Neural cell (in vitro differentiated cells): Measurements from ENCODE around the gene CTH. TPM values are rescaled to one million over a fixed set of nuclear protein-coding genes. Genes with fewer than 3 reads are reported as not detected.

Experiments used
- H2AFZ ChIP-seq: fragments of 200-600, 300-800 bp; sonication (generic), shearing (Covaris generic); 2 replicates; pipeline ENCODE4 v1.6.0; 2014; ENCODE audit warnings: low read depth, mild to moderate bottlenecking, antibody characterized with exemption, low read length, moderate library complexity
- H3F3A ChIP-seq: fragments of 200-600 bp; shearing (Covaris generic); 2 replicates; pipeline ENCODE4 v1.6.1; 2016; ENCODE audit warnings: mild to moderate bottlenecking, moderate library complexity, mixed read lengths, antibody characterized with exemption, low read length; ENCODE audit not compliant: insufficient read depth, poor library complexity, severe bottlenecking
- H3K27ac ChIP-seq: fragments of 200-600, 300-800 bp; sonication (generic), shearing (Covaris generic); 2 replicates; pipeline ENCODE4 v1.5.1; 2014; ENCODE audit warnings: mild to moderate bottlenecking, low read length, moderate library complexity
- H3K27me3 ChIP-seq: fragments of 300-800, 200-600 bp; sonication (generic), shearing (Covaris generic); 2 replicates; pipeline ENCODE4 v1.6.0; 2014; ENCODE audit warnings: mild to moderate bottlenecking, low read depth, low read length, moderate library complexity; ENCODE audit not compliant: insufficient read depth
- H3K36me3 ChIP-seq: fragments of 300-800, 200-600 bp; sonication (generic), shearing (Covaris generic); 2 replicates; pipeline ENCODE4 v1.5.1; 2014; ENCODE audit warnings: mild to moderate bottlenecking, antibody characterized with exemption, low read length, moderate library complexity; ENCODE audit not compliant: insufficient read depth
- H3K4me2 ChIP-seq: fragments of 300-800, 200-600 bp; sonication (generic), shearing (Covaris generic); 2 replicates; pipeline ENCODE4 v1.6.0; 2014; ENCODE audit warnings: mild to moderate bottlenecking, low read length
- H3K4me3 ChIP-seq: fragments of 300-800, 200-600 bp; sonication (generic), shearing (Covaris generic); 2 replicates; pipeline ENCODE4 v1.5.1; 2014; ENCODE audit warnings: mild to moderate bottlenecking, low read length, moderate library complexity
- H3K79me2 ChIP-seq: fragments of 200-600 bp; shearing (Covaris generic); replicated peaks from 2 replicates; pipeline ENCODE4 v1.6.0; 2014; ENCODE audit warnings: mild to moderate bottlenecking, low read length, moderate library complexity; ENCODE audit not compliant: insufficient read depth
- H3K9ac ChIP-seq: fragments of 300-800, 200-600 bp; sonication (generic), shearing (Covaris generic); 2 replicates; pipeline ENCODE4 v1.6.1; 2016; ENCODE audit warnings: mild to moderate bottlenecking, low read length, mixed read lengths
- H3K9me2 ChIP-seq: fragments of 200-600 bp; shearing (Covaris generic); 2 replicates; pipeline ENCODE4 v1.6.1; 2016; ENCODE audit warnings: mild to moderate bottlenecking, low read length, mixed read lengths; ENCODE audit not compliant: insufficient read depth
- H3K9me3 ChIP-seq: fragments of 200-600, 300-800 bp; sonication (generic), shearing (Covaris generic); 2 replicates; pipeline ENCODE4 v1.6.1; 2016; ENCODE audit warnings: mild to moderate bottlenecking, mixed run types, low read length, moderate library complexity, mixed read lengths
- H4K20me1 ChIP-seq: fragments of 200-600 bp; shearing (Covaris generic); 2 replicates; pipeline ENCODE4 v1.6.1; 2016; ENCODE audit warnings: mild to moderate bottlenecking, mixed run types; ENCODE audit not compliant: insufficient read depth
- CTCF ChIP-seq: fragments of 450-650 bp; IDR thresholded peaks from 2 replicates; pipeline ENCODE4 v1.5.1; 2014; ENCODE audit warnings: antibody characterized with exemption, mild to moderate bottlenecking, moderate library complexity; ENCODE audit not compliant: poor library complexity, severe bottlenecking
- EP300 ChIP-seq: fragments of 450-650 bp; conservative IDR thresholded peaks from 2 replicates; pipeline ENCODE4 v1.6.1; 2014; ENCODE audit warnings: antibody characterized with exemption, mild to moderate bottlenecking, moderate library complexity; ENCODE audit not compliant: poor library complexity, severe bottlenecking
- EZH2 ChIP-seq: fragments of 200-600, 300-800 bp; shearing (Covaris generic), sonication (generic); IDR thresholded peaks from 2 replicates; pipeline ENCODE4 v1.6.1; 2014; ENCODE audit warnings: antibody characterized with exemption, low read length, borderline replicate concordance, mild to moderate bottlenecking; ENCODE audit not compliant: insufficient read depth, poor library complexity, severe bottlenecking
- MXI1 ChIP-seq: fragments of 450-650 bp; conservative IDR thresholded peaks from 2 replicates; pipeline ENCODE4 v1.6.1; 2014; ENCODE audit warnings: antibody characterized with exemption, mild to moderate bottlenecking; ENCODE audit not compliant: poor library complexity, severe bottlenecking
- POLR2AphosphoS5 ChIP-seq: IDR thresholded peaks from 2 replicates; pipeline ENCODE4 v1.6.1; 2012
- RAD21 ChIP-seq: fragments of 450-650 bp; conservative IDR thresholded peaks from 2 replicates; pipeline ENCODE4 v1.6.1; 2014; ENCODE audit warnings: antibody characterized with exemption, mild to moderate bottlenecking, moderate library complexity
- REST ChIP-seq: IDR thresholded peaks from 2 replicates; pipeline ENCODE4 v1.6.1; 2012; ENCODE audit warnings: borderline replicate concordance
- SMC3 ChIP-seq: fragments of 450-650 bp; conservative IDR thresholded peaks from 2 replicates; pipeline ENCODE4 v1.6.1; 2014; ENCODE audit warnings: antibody characterized with exemption, mild to moderate bottlenecking, moderate library complexity; ENCODE audit not compliant: poor library complexity
- TAF1 ChIP-seq: IDR thresholded peaks from 2 replicates; pipeline ENCODE4 v1.6.1; 2012; ENCODE audit warnings: low read depth
- polyA plus RNA-seq: library from polyadenylated mRNA; depleted of rRNA; stranded (reverse); fragments of >200 nt; gene quantifications from 2 replicates; pipeline ENCODE4 v1.2.3, GENCODE V29; 2014

Gene CTH
- polyA plus RNA-seq, 1 donor from 2014 or later, result 10.0 TPM

- Histone ChIP-seq H3K79me2 (no peaks in the 10 kb centered on the region), H3K4me2 (no peak overlapping the region), H3K27ac (no peak overlapping the region), H3F3A (no peaks in the 10 kb centered on the region), H2AFZ (no peak overlapping the region), H3K9me3 (no peaks in the 10 kb centered on the region), H3K9ac (no peak overlapping the region), H3K36me3 (no peaks in the 10 kb centered on the region), H3K4me3 (no peak overlapping the region), H4K20me1 (no peaks in the 10 kb centered on the region), H3K9me2 (no peaks in the 10 kb centered on the region), H3K27me3 (no peaks in the 10 kb centered on the region)
- no peak for TF ChIP-seq MXI1
- TF ChIP-seq CTCF, result no peak
- TF ChIP-seq EZH2, result no peak
- no peak for TF ChIP-seq RAD21
- TF ChIP-seq POLR2AphosphoS5, result no peak
- TF ChIP-seq SMC3, result no peak
- TF ChIP-seq TAF1, result no peak
- no peak for TF ChIP-seq REST
- no peak for TF ChIP-seq EP300
Measured at GRCh38 chr1:70438529-70438928, 27.5 kb downstream of the CTH start.

GRCh38 chr1:70440642-70441391 lies 29.7 kb downstream of the CTH start:
- Histone ChIP-seq H3K9ac (no peak overlapping the region), H3K4me2 (no peak overlapping the region), H3K27ac (no peak overlapping the region), H3K36me3 (no peaks in the 10 kb centered on the region), H3F3A (no peaks in the 10 kb centered on the region), H3K27me3 (no peaks in the 10 kb centered on the region), H3K9me2 (no peaks in the 10 kb centered on the region), H3K79me2 (no peaks in the 10 kb centered on the region), H3K4me3 (no peak overlapping the region), H2AFZ (no peak overlapping the region), H3K9me3 (no peaks in the 10 kb centered on the region), H4K20me1 (no peaks in the 10 kb centered on the region)
- no peak for TF ChIP-seq RAD21
